Epithelial cell of proximal tubule (primary cell): ENCODE measurements around the gene HOGA1. TPM values are rescaled to one million over a fixed set of nuclear protein-coding genes. Genes with fewer than 3 reads are reported as not detected.
"Not testable (repeated sequence)": the region's sequence is repeated elsewhere in the genome, so short reads cannot be mapped to it uniquely, and the experiment has no call there.

Experiments used
- DNase-seq: peaks from one replicate; pipeline ENCODE4 v3.0.0-alpha.2; 2011; ENCODE audit warnings: low read depth
- H3K4me3 ChIP-seq: 2 replicates; pipeline ENCODE4 v1.5.1; 2011; ENCODE audit warnings: low read depth, mild to moderate bottlenecking, low read length
- CTCF ChIP-seq: conservative IDR thresholded peaks from 2 replicates; pipeline ENCODE4 v1.5.1; 2012; ENCODE audit warnings: low read depth, mild to moderate bottlenecking, low read length
- total RNA-seq: library from RNA; depleted of rRNA; stranded (reverse); fragments of >200 nt; gene quantifications from 2 replicates; pipeline ENCODE4 v1.2.3, GENCODE V29; 2015

Gene HOGA1
- total RNA-seq, 1 donor from 2014 or later = 10.8 TPM

DNA sequence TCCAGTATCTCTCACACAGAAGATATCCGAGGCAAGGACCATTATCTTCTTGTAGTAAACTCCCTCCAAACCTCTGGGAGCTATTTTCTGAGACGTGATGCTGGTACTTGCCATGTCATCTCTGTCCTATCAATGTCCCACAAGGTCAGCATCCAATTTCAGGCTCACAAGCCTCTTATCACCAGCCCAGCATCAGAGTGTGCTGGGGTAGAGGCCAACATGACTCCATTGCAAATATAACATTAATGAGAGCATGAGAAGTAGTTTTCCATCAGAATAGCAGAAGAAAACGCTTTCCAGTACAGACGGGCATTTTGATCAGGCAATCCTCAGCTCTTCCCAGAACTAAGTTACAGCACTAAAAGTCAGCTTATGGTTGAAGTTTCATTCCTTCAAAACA lies 43.5 kb downstream of the HOGA1 start:
- no peak for DNase-seq
- H3K4me3 ChIP-seq = no peak overlapping the region
- no peak for TF ChIP-seq CTCF

DNA sequence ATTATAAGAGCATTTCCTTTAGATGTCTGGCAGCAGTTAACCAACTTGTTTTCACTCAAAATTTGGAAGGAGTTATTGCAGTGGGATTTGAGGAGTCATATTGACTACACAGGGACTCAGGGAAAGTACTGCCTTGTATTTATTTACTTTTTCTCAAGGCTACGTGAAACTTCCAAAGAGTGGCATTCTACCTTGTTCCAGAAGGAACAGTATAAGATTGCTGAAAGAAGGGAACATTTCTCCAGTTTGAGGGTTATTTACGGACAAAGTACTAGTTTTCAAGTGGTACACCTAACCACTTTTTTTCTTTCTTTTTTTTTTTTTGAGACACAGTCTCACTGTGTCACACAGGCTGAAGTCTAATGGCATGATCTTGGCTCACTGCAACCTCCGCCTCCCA lies 44.0 kb downstream of the HOGA1 start:
- no peak overlapping the region for H3K4me3 ChIP-seq
- DNase-seq = no peak
- TF ChIP-seq CTCF = no peak

GRCh38 chr10:97629289-97629688 lies 45.1 kb downstream of the HOGA1 start:
- TF ChIP-seq CTCF = no peak
- H3K4me3 ChIP-seq = no peak overlapping the region
- DNase-seq = no peak

GRCh38 chr10:97631098-97631497 lies 46.9 kb downstream of the HOGA1 start:
- H3K4me3 ChIP-seq = no peak overlapping the region
- no peak for TF ChIP-seq CTCF
- no peak for DNase-seq

- no peak for DNase-seq
- peak within 1 kb of the TSS; percentile 90 for H3K4me3 ChIP-seq
- no peak for TF ChIP-seq CTCF
These were observed 49.0 kb downstream of the HOGA1 start, which contains the start of gene MORN4 for GRCh38 chr10:97632949-97633884. MORN4 (minus strand) TSS chr10:97633500; CDS start chr10:97619653, 13,847 bp downstream.

DNA sequence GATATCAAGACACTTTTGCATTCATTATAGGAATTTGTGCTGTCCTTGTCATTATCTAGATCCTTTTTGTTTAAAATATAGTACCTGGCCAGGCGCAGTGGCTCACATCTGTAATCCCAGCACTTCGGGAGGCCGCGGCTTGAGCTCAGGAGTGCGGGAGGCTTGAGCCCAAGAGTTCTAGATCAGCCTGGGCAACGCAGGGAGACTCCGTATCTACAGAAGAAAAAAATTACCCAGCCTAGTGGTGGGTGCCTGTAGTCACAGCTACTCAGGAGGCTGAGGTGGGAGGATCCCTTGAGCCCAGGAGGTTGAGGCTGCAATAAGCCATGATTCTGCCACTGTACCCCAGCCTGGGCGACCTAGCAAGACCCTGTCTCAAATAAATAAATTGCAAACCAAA lies 49.7 kb downstream of the HOGA1 start:
- peak overlapping the region; percentile 90 for H3K4me3 ChIP-seq
- peak; percentile 26 for TF ChIP-seq CTCF
- no peak for DNase-seq

DNA sequence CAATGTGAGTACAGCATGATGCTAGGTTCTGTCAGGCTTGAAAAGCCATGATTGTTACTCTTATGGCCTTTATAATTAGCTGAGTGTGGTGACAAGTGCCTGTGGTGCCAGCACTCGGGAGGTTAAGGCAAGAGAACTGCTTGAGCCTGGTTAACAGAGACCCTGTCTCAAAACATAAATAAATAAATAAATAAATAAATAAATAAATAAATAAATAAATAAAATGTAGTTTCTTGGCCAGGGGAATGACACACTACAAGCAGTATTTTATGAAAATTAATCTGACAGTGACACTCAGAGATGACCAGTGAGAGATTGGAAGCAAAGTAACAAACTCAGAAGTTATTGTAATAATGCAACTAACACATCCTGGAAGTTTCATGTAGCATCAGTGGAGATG lies 51.4 kb downstream of the HOGA1 start:
- H3K4me3 ChIP-seq = no peak overlapping the region
- no peak for DNase-seq
- no peak for TF ChIP-seq CTCF

DNA sequence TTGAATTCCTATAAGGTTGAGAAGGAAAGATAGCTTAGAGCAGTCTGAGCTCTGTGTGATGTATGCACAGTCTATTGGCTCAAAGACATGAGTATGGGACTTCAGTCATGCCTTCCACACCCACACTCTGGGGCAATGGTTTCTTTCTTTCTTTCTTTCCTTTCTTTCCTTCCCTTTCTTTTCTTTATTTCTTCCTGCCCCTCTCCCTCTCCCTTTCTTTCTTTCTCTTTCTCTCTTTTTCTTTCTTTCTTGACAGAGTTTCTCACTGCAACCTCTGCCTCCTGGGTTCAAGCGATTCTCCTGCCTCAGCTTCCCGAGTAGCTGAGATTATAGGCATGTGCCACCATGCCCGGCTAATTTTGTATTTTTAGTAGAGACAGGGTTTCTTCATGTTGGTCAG lies 54.9 kb downstream of the HOGA1 start:
- DNase-seq, H3K4me3 ChIP-seq: not testable (repeated sequence)
